ENCODE measurements around the gene TCF4.

Gene TCF4

DNA sequence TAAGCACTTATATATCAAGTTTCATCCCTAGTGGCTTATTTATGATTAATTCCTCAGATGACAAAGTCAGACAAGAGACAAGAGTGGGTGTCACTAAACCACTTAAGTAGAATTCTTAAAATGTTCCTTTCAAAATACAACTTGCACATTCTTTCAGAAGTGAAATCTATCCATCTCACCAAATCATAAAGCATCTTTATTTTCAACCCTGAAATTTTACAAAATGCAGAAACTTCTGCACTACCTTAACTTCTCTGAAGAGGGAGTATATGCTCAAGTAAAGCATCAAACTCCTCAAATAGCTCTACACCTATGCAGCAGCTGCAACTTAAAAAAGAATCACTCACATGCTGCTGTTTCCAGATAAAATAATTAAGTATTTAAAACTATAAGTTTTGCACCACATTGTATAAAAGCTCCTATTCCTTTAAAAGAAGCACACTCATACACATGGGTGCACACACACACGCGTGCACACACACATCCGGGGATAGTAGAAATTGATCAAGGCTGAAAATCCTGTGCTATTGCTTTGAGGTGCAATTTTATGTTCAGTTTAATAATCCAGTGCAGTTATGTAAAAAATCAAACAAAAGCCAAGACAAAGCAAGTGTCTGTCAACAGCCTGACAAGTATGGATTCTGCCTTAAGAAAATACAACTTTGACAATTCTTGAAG is 244.5 kb downstream of the TCF4 start:
- no peak for DNase-seq

DNA sequence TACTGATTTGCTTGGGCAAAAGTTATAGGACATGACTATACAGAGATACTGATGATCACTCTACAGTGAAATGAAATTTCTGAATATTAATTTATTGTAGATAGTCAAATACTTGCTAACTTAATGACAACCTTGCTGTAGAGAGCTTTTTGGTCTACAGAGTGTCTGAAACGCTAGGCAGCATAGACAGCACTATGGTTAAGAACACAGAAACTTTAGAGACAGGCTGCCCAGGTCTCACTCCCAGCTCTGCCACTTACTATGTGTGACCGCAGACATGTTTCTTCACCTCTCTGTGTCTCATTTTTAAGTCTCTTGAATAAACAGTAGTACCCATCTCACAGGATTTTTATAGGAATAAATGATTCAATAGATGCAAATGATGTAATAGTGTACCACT is 247.0 kb downstream of the TCF4 start:
- DNase-seq: no peak

DNA sequence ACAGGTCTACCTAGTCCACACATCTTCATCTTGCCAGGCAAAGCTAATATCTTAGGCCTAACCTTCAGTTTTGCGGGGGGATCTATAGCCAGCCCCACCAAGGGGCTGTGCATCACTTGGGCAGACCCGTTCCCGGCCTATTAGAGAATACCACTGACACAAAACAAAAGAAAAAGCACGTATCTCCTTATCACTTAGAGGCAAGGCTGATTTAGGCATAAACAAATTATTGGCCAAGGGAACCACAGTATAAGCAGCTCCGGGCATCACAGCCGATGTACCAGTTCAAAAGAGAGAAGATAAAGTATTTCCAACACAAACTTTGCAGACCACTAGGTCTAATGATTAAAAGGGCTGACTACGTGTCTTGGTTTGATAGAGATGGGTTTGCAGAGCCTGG is 248.0 kb downstream of the TCF4 start:
- no peak for DNase-seq

DNA sequence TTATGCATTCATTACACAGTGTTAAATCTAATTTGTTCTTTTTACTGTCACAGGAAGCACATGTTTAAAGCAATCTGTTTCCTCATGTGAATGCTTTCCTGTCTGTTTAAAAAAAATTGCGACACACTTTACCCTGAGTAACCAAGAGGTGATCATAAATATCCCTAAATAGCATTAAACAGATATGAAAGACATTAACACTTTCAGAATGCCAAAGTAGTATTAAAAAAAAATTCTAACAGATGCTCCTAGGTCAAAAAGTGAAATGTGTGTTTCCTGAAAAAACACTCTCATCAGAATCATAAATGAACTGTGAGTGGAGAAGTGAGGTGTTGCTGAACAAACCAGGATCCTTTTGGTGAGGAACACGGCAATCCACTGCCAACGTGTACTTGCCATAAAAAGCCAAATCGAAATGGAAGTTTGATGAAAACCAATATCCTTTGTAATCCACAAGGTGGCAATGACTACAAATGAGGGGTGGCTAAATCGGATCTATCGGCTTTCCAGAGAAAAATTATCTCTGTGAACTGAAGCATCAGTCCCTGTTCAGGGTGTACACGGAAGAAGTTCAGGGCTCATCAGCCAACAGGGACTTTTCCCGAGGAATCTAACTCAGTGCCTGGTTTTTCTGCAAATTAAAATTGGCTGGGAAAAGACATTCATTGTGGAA is 248.9 kb downstream of the TCF4 start:
- no peak for DNase-seq

DNA sequence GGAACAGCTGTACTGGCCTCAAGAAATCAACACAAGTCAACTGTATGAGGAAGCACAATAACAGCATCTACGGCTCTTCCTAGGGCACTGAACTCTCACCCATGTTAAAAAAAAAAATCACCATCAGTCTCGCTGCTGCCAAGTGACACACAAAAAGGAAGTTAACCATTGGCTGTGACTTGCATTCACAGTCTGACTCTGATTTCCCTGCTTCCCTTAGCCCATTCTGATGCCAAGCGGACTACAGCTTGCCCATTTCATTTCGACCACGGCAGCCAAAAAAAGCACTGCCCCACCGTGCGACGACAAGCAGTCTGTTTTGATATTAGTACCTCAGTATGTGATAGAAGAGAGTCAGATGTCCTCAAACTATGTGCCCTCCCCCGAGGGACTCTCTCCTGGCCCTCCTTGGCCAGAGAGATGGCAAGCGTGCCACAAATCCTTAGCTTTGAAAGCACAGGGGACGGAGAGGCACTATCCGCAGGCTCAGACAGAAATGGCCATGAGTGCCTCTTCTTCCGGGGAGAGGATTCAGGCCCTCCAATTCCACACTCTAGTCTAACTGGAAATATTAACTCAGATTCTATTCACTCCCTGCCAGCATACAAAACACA is 250.0 kb downstream of the TCF4 start:
- no peak for DNase-seq

DNA sequence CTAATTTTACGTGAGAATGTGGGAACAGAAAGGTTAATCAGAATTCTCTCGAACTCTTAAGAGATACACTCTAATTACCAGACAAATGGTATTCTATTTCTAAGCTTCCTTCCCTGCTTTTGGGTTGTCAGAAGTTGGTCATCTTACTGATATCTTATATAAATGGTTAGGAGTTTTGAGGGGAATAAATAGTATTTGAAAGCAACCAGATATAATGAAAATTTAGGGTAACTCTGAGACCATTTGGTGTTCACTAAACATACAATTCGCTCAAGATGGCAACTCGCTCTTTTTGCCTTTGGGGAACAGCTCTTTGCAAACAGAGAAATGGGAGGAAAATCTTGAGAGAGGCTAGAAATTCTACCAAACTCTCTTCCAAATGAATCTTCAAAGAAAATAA is 250.9 kb downstream of the TCF4 start:
- no peak for DNase-seq

DNA sequence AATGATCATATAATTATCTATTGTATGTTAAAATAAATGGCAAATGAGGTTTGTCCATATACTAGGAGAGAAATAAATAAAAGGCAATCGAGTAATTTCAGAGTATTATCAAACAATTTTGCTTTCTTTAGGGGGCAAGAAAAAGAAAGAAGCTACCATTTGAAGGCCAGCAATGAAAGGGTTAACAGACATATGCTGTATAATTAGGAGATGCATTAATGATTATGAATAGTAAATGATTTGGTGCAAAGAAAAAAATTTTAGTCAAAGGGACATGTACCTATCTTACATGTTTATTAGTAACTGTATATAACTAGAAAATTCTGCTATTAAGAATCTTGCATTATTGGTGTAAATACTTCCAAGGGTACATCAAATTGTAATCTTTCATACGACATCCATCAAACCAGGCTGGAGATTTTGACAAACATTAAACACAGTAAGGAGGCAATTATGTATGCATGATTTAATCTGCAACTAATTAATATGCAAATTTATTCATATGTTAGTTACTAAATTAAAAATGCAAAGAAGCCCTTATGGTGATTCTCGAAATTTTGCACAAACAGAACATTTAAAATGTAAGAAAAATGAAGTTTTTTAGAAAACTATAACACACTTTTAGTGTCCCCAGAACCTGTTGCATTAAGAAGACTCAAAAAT is 251.4 kb downstream of the TCF4 start:
- DNase-seq: no peak

DNA sequence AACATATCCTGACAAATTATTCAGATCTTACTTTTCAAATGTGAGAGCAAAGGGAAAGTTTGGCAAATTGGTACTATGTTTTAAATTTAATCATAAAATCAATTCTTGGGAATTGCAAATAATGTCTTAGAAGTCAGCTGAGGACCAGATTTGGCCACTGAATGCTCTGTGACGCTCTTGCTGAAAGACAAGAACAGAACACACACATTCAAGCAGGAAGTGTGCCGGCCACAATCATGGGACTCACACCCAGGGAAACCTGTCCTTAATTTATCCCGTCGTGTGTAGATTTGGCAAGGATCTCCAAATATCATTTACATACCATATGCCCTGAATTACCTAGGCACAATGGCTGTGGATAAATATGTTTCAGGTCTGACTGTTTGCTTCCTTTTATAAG is 253.1 kb downstream of the TCF4 start:
- no peak for DNase-seq

DNA sequence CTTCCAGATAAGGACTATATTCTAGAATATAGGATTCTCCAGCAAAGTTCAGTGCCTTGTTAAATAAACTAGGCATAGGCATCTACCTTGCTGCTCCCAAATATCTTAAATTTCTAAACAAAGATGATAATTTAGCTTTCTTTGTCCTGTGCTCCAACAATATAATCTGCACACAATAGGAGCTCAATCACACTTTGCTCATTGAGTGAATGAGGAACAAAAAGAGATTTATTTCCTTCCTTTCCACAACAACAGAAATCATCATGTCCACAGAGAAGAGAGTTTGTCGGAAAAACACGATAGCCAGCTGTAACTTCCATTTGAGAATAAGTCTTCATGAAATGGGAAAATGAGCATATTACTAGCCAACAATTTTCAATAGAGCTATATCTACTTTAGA is 256.7 kb downstream of the TCF4 start:
- DNase-seq: no peak

DNA sequence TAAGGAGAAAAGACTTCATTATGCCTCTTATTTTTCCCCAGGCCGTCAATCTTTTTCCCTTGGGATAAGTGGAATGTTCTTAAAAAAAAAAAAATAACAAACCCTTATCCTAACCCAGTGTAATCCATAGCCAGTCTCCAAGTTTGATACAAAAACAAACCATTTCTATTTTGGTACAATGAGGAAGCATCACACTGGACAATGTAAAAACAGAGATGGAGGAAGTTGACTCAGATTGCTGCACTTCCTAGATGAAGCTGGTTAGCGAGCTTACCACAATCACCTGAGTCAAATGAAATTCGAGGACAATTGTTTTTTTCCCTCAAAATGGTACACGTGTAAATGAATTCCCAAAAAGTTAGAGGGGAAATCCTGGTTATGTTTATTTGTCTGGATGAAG is 259.7 kb downstream of the TCF4 start:
- DNase-seq: no peak

DNA sequence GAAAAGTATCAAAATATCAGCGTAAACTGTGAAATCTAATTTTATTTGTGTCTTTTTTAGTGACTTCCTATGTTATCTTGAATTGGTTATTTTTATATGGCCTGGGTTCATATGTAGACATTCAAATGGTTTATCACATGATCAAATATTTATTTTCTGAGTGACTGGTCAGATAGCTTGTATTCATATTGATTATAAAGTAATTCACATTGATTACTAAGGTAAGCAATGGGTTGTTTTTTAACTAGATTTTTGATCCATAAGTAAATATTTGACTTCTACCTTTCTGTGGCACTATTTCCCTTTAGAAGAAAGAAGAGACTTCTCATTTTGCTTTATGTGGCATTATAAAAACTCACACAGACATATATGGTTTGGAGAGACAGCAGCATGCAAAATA is 260.5 kb downstream of the TCF4 start:
- DNase-seq: no peak

DNA sequence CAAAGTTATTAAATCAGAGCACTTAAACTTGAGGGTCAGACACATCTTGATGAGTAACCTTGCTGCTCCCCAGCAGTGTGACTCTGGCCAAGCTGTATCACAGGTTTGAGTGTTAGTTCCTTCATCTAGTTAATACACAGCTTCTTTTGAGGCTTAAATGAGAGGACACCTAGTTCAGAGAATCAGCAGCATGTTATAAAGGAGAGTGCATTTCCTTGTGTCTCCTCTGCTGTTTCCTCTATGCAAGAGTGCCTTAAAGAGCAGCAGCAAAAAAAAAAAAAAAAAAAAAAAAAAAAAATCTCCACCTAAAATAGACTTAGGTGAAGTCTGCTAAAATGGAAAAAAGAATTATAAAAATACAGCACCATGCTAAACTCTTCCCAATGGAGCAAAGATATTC is 261.9 kb downstream of the TCF4 start:
- no peak for DNase-seq

DNA sequence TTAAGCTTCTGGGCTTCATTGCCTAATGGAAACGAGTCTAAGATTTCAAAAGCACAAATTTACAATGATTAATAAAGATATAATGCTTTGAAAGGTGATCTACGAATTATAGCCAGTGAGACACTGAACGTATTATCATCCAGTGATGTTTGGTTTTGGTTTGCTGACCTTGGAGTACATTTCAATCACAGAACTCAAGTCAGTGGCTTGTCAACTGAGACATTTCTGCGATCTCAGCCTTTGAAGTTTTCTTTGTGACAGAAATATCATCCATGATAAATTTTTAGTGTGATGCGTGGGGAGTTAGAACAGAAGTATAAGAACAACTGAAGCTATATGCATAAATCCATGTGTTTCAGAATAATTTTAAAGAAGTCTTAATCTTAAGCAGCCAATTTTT is 263.8 kb downstream of the TCF4 start:
- DNase-seq: no peak

DNA sequence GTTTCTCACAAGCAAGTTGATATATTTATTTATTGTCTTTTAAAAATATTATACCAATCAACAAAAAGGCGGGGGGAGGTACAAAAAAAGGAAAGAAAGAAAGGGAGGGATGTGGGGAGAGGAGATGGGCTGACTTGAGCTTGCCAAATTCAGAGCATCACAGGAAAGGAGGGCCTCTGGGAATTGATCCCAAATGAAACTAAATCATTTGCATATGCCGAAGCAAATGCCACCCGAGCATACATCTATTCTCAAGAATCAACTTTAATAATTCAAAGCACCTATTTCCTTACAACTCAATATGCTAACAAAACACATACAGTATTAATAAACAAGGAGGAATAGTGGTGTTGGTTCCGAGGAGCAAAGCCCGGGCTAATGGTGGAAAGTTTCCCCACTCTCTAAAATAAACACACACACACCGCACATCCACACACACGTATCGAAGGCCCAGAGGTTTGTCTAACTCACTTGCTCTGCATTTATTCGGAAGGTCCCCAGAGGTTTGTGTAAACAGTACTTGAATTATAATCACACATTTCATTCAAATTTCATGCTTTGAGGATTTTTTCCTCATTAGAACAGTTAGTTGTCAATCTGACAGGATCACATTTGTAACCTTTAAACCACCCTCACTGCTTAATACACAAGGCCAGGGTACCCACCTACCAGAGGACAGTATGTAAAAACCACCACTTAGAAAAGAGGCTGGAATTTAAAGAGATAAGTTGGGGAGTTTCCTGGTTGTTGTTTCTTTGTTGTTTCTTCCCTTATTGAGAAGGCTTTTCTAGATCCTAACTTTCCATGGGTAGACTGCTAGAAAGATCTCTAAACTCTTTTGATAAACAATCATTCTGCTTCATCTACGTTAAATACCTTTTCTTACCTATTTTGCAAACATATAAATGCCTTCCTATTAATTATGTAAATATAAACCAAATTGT is 264.7 kb downstream of the TCF4 start:
- no peak for DNase-seq

DNA sequence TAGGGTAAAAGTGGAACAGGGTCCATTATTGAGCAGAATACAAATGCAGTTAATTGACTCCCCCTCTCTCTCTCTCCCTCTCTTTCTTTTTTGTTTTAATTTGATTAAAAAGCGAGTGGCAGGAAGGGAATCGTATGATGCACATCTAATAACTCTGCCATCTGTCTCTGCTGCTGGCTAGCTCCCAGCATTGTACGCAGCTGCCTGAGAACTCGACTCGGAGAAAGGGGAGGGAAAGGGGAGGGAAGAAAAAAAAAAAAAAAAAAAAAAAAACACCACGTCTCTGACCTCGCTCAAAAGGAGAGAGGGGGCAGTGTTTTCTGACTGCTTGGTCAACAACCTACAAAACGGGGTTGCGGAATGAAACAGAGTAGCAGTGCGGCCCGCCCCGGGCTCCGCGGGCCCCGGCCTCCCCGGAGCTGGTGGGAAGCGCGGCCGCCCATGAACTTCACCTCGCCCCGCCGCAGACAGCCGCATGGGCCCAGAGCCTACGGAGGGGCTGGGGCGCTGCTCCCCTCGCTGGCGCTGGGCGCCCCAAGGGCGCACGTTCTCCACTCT is 265.7 kb downstream of the TCF4 start:
- DNase-seq: peak in 1 of 2 donors; percentile 53

DNA sequence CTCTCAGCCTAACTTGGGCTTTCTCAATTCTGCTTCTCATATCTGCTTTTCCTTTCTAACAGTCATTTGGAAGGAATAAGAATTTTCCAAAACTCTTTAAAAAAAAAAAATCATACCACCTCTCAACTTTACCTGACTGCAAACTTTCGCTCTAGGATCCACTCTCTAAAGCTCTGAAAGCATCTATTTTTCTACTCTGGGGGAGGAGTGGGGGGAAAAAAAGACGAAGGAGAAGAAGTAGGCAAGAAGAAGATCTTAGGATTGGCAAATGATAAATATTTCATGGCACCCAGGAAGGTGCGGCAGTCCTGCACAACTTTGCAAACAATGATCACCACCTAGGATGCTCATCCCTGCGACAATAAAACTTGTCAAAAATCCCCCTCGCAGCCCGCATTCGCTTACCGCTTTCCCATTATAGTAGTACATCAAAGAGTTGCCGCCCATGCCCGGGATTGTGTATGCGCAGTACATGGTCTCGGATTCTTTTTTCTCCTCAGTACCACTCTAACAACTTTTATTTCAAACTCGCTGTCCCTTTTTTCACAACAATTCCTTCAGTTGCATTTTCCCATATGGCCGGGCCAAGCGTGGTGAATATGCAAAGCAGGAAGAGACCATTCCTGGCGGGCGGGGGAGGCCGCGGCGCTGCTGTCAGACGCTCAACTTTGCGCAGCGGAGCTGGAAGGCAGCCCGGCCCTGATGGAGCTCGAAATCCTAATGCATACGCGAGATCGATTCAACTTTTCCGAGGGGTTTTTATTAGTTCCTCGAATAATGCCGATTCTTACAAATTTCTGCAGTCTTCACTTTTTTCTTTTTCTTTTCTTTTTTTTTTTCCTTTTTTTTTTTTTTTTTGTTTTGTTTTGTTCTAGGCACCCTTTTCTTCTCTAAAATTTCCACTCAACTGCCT is 266.5 kb downstream of the TCF4 start:
- DNase-seq: peak; percentile 9 to 76

DNA sequence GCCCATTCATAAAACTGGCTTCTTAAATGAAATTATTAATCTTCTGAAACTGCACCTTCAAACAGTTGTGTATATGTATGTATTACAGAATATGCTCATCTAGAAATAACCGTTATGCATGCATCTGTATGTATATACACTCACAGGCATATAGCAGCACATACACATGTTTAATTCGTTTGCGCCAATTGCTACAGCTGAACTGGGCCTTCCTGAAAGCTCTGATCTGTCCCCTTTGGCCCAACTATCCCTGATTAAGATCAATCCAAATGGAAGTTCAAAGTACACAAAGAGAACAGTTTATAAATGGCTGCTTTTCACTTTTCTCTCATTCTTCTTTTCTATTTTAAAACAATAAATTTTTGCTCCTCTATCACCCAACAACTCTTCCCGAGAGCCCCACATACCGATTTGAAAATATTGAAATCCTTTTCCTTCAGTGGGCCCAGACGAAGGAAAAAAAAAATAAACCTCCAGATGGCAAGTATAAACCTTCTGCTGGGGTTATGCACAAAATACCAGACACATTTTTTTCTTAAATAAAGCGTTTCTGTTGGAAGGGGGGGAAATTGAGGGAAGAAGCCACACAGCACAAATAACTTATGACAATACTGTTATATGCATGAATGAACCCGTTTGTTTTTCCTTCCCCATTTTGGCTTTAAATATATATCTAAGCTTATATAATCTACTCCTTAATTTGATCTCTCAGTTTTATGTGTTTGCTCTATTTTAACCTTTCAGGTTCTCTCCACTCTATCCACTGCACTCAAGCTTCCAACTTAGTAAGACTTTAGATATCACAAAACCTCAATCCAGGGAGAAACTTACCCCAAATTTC is 267.3 kb downstream of the TCF4 start:
- DNase-seq: no peak

DNA sequence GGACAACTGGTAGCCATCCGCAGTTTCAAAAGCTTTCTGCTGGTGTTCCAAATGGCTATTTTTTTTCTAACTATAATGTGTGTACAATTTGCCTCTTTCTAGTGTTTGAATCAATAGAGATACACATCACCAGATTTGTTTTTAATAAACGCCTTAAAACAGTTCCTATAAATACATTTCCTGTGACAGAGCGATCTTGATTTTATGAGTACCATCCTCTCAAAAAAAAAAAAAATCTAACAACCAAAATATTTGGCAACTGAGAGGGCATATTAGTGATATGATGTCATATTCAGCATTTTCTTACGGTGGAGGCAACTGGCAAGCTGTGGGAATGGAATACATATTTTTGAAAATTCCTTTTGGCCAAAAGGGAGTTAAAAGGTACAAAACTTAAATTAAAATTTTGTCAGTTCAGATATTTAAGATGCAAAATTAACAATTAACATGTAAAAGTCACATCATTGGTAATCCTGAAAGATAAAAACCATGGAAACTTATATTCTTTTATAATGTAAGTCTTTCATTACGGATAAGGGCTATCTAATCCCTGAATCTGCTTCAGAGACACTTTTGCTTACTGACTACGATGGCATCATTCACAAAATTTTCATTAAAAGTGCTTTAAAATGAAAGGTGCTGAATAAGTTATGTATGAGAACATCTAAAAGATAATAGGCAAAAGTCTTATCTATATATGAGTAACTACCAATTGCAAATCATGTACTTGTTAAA is 268.4 kb downstream of the TCF4 start:
- DNase-seq: no peak

DNA sequence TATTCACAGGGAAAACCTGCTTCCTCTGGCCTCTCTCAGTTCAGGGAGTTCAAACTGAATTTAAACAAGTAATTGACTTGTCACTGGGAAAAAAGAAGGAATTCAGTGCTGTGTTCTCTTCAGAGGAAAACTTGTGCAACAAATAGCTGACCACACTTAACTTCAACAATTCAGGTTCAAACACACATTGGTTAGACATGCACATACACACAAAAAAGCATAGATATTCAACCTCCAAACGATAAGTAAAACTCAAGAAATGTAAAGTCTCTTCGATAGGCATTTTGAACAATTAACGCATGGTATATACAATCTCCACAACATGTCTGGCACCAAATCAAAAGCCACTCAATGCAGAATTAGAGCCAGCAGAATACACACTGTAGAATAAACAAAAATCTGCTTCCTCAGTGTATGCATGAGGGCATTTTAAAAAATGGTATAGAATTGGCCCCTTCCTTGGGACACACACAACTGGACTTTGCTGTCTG is 269.0 kb downstream of the TCF4 start:
- no peak for DNase-seq
